GM23338 (cell line): ENCODE measurements around the gene MRPS5. TPM values are rescaled to one million over a fixed set of nuclear protein-coding genes. Genes with fewer than 3 reads are reported as not detected.

Source experiments
- ATAC-seq: fragments of 200-7000 bp; cut with Tn5 transposase; 3 replicates; pipeline ENCODE4 v1.9.1; 2020
- DNase-seq: peaks from one replicate; pipeline ENCODE4 v3.0.0-alpha.2; 2015; ENCODE audit warnings: low spot score
- H2AFZ ChIP-seq: fragments of 200-600 bp; sonication (generic); 2 replicates; pipeline ENCODE4 v1.8.0; 2016; ENCODE audit warnings: antibody characterized with exemption, mild to moderate bottlenecking, moderate library complexity
- H3F3A ChIP-seq: fragments of 200-600 bp; sonication (generic); replicated peaks from 2 replicates; pipeline ENCODE4 v1.8.0; 2017; ENCODE audit warnings: antibody characterized with exemption, mixed run types, low read depth
- H3K27ac ChIP-seq: fragments of 200-600 bp; sonication (generic); 2 replicates; pipeline ENCODE4 v1.6.1; 2016; ENCODE audit warnings: low read depth
- H3K27me3 ChIP-seq: fragments of 200-600 bp; sonication (generic); 2 replicates; pipeline ENCODE4 v1.8.0; 2016; ENCODE audit warnings: mild to moderate bottlenecking, mixed run types, moderate library complexity; ENCODE audit not compliant: insufficient read depth
- H3K36me3 ChIP-seq: fragments of 200-600 bp; sonication (generic); 2 replicates; pipeline ENCODE4 v1.8.0; 2016; ENCODE audit warnings: mild to moderate bottlenecking; ENCODE audit not compliant: insufficient read depth
- H3K4me1 ChIP-seq: fragments of 200-600 bp; sonication (generic); 2 replicates; pipeline ENCODE4 v1.8.0; 2016; ENCODE audit warnings: mild to moderate bottlenecking, moderate library complexity; ENCODE audit not compliant: insufficient read depth
- H3K4me2 ChIP-seq: fragments of 200-600 bp; sonication (generic); 2 replicates; pipeline ENCODE4 v1.7.1; 2017; ENCODE audit warnings: mixed run types
- H3K4me3 ChIP-seq: fragments of 200-600 bp; sonication (generic); 2 replicates; pipeline ENCODE4 v1.6.1; 2016; ENCODE audit warnings: mixed run types
- H3K79me2 ChIP-seq: fragments of 200-600 bp; sonication (generic); replicated peaks from 2 replicates; pipeline ENCODE4 v1.8.0; 2017; ENCODE audit warnings: mild to moderate bottlenecking; ENCODE audit not compliant: insufficient read depth
- H3K9me2 ChIP-seq: fragments of 200-600 bp; sonication (generic); 2 replicates; pipeline ENCODE4 v1.8.0; 2017; ENCODE audit not compliant: insufficient read depth
- H4K20me1 ChIP-seq: fragments of 200-600 bp; sonication (generic); replicated peaks from 2 replicates; pipeline ENCODE4 v1.8.0; 2017; ENCODE audit warnings: mild to moderate bottlenecking; ENCODE audit not compliant: insufficient read depth
- H3K27ac Mint-ChIP-seq: 2 replicates; pipeline ENCODE4 v1.8.0; 2020; ENCODE audit warnings: inconsistent platforms, mild to moderate bottlenecking, moderate library complexity, mixed read lengths
- H3K27me3 Mint-ChIP-seq: 3 replicates; pipeline ENCODE4 v1.8.0; 2022; ENCODE audit warnings: low read depth, mild to moderate bottlenecking, moderate library complexity, mixed read lengths, inconsistent platforms; ENCODE audit not compliant: insufficient read depth, poor library complexity
- H3K36me3 Mint-ChIP-seq: 3 replicates; pipeline ENCODE4 v1.8.0; 2021; ENCODE audit warnings: low read depth, mild to moderate bottlenecking, inconsistent platforms, moderate library complexity, mixed read lengths
- H3K4me1 Mint-ChIP-seq: 3 replicates; pipeline ENCODE4 v1.8.0; 2020; ENCODE audit warnings: mild to moderate bottlenecking, inconsistent platforms, mixed read lengths
- H3K4me3 Mint-ChIP-seq: 3 replicates; pipeline ENCODE4 v1.8.0; 2021; ENCODE audit warnings: moderate library complexity, mild to moderate bottlenecking, inconsistent platforms, mixed read lengths
- H3K9me3 Mint-ChIP-seq: 3 replicates; pipeline ENCODE4 v1.8.0; 2020; ENCODE audit warnings: moderate library complexity, mild to moderate bottlenecking, inconsistent platforms, mixed read lengths
- EZH2 ChIP-seq: fragments of 200-600 bp; sonication (generic); IDR thresholded peaks from one replicate; pipeline ENCODE4 v1.8.0; 2017; ENCODE audit warnings: antibody characterized with exemption, mild to moderate bottlenecking, low read depth; ENCODE audit not compliant: unreplicated experiment
- EZH2phosphoT487 ChIP-seq: fragments of 200-600 bp; sonication (generic); IDR thresholded peaks from one replicate; pipeline ENCODE4 v1.8.1; 2018; ENCODE audit warnings: antibody characterized with exemption; ENCODE audit not compliant: unreplicated experiment
- JUNB ChIP-seq: IDR thresholded peaks from one replicate; pipeline ENCODE4 v1.6.1; 2016; ENCODE audit warnings: antibody characterized with exemption; ENCODE audit not compliant: unreplicated experiment
- NANOG ChIP-seq: IDR thresholded peaks from 2 replicates; pipeline ENCODE4 v1.6.1; 2016; ENCODE audit warnings: antibody characterized with exemption, borderline replicate concordance
- POLR2AphosphoS5 ChIP-seq: IDR thresholded peaks from 2 replicates; pipeline ENCODE4 v1.6.1; 2016; ENCODE audit warnings: antibody characterized with exemption, low read depth
- STAT1 ChIP-seq: IDR thresholded peaks from one replicate; pipeline ENCODE4 v1.6.1; 2016; ENCODE audit warnings: antibody characterized with exemption; ENCODE audit not compliant: unreplicated experiment
- ZNF114 ChIP-seq: fragments of 250-450 bp; sonication (Bioruptor Pico); IDR thresholded peaks from 2 replicates; pipeline ENCODE4 v1.5.0; 2020; ENCODE audit warnings: mild to moderate bottlenecking, moderate library complexity
- ZNF331 ChIP-seq: fragments of 250-450 bp; sonication (Bioruptor Pico); IDR thresholded peaks from 2 replicates; pipeline ENCODE4 v1.5.0; 2020; ENCODE audit warnings: low read depth, mild to moderate bottlenecking, moderate library complexity
- polyA plus RNA-seq: library from polyadenylated mRNA; unstranded; fragments of >200 nt; fragmentation: Nextera tagmentation; extraction: Ambion mirVana; gene quantifications from 2 replicates; pipeline ENCODE4 v1.2.1, GENCODE V29; 2016
- total RNA-seq: library from RNA; depleted of rRNA; stranded (reverse); fragments of >200 nt; shearing (Covaris generic); gene quantifications from 2 replicates; pipeline ENCODE4 v1.2.3, GENCODE V29; 2014
- TF ChIP-seq, protein P1 (sequence below), 2 experiments: fragments of 200-600 bp in 1 of 2; sonication (generic) in 1 of 2; conservative IDR thresholded peaks; 2 replicates each; pipeline versions ENCODE4 v1.5.1 to v1.6.1; 2016 to 2017; ENCODE audit warnings: antibody characterized with exemption in 2 of 2, low read depth in 2 of 2, mild to moderate bottlenecking in 2 of 2, moderate library complexity in 1 of 2
- TF ChIP-seq, protein P2 (sequence below): IDR thresholded peaks from one replicate; pipeline ENCODE4 v1.6.1; 2018; ENCODE audit warnings: antibody characterized with exemption; ENCODE audit not compliant: unreplicated experiment
- TF ChIP-seq, protein P3 (sequence below): IDR thresholded peaks from 2 replicates; pipeline ENCODE4 v1.6.1; 2016; ENCODE audit warnings: antibody characterized with exemption

The MRPS5 gene
- total and polyA plus RNA-seq, 2 experiments from 2014 or later: 51.9 to 79.0 TPM

DNA sequence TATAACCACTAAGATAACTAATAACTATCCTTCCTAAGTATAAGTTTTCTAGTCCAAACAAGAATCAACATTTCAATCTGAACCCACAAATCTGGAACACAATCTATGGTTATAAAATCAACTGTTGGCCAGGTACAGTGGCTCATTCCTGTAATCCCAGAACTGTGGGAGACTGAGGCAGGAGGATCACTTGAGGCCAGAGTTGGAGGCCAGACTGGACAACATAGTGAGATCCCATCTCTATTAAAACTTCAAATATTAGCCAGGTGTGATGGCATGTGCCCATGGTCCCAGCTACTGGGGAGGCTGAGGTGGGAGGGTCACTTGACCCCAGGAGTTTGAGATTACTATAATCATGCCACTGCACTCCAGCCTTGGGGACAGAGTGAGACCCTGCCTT, 11.2 kb downstream of the MRPS5 start (continued):
- TF ChIP-seq, protein P1, sequence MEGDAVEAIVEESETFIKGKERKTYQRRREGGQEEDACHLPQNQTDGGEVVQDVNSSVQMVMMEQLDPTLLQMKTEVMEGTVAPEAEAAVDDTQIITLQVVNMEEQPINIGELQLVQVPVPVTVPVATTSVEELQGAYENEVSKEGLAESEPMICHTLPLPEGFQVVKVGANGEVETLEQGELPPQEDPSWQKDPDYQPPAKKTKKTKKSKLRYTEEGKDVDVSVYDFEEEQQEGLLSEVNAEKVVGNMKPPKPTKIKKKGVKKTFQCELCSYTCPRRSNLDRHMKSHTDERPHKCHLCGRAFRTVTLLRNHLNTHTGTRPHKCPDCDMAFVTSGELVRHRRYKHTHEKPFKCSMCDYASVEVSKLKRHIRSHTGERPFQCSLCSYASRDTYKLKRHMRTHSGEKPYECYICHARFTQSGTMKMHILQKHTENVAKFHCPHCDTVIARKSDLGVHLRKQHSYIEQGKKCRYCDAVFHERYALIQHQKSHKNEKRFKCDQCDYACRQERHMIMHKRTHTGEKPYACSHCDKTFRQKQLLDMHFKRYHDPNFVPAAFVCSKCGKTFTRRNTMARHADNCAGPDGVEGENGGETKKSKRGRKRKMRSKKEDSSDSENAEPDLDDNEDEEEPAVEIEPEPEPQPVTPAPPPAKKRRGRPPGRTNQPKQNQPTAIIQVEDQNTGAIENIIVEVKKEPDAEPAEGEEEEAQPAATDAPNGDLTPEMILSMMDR (conservative IDR thresholded peaks at IDR 0.05; ENCODE audit: low read depth in 2 of 2): no peak
- TF ChIP-seq, protein P2, sequence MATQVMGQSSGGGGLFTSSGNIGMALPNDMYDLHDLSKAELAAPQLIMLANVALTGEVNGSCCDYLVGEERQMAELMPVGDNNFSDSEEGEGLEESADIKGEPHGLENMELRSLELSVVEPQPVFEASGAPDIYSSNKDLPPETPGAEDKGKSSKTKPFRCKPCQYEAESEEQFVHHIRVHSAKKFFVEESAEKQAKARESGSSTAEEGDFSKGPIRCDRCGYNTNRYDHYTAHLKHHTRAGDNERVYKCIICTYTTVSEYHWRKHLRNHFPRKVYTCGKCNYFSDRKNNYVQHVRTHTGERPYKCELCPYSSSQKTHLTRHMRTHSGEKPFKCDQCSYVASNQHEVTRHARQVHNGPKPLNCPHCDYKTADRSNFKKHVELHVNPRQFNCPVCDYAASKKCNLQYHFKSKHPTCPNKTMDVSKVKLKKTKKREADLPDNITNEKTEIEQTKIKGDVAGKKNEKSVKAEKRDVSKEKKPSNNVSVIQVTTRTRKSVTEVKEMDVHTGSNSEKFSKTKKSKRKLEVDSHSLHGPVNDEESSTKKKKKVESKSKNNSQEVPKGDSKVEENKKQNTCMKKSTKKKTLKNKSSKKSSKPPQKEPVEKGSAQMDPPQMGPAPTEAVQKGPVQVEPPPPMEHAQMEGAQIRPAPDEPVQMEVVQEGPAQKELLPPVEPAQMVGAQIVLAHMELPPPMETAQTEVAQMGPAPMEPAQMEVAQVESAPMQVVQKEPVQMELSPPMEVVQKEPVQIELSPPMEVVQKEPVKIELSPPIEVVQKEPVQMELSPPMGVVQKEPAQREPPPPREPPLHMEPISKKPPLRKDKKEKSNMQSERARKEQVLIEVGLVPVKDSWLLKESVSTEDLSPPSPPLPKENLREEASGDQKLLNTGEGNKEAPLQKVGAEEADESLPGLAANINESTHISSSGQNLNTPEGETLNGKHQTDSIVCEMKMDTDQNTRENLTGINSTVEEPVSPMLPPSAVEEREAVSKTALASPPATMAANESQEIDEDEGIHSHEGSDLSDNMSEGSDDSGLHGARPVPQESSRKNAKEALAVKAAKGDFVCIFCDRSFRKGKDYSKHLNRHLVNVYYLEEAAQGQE: no peak
- TF ChIP-seq POLR2AphosphoS5: no peak

DNA sequence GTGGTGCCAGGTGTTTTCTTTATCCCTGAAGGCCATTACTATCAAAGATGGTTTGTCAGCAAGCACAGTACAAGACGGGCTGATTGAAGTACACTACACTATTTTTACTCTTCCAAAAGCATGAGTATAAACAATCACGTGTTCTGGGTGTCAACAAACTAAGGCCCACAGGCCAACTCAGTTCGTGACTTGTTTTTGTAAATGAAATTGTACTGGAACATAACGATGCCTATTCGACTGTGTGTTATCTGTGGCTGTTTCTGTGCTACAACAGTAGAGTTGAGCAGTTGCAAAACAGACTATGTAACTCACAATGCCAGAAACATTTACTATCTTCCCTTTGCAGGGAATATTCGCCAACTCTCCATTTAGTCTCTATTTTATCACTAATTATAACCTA, 12.3 kb downstream of the MRPS5 start:
- no peaks in the 10 kb centered on the region for H3K9me2 ChIP-seq
- no peak overlapping the region for H3K27ac ChIP-seq
- no peak overlapping the region for H3K4me3 ChIP-seq
- peaks cover 65% of the 10 kb centered on the region for H3K36me3 ChIP-seq
- H3K27me3 ChIP-seq: no peaks in the 10 kb centered on the region
- TF ChIP-seq STAT1: no peak
- ATAC-seq (no peak), DNase-seq (no peak)
- H3K4me1 Mint-ChIP-seq: no peaks in the 10 kb centered on the region
- H3K79me2 ChIP-seq: peaks cover 9% of the 10 kb centered on the region; the same call in 1 of the 2 replicates
- H3K9me3 Mint-ChIP-seq: no peaks in the 10 kb centered on the region
- H3K4me3 Mint-ChIP-seq: no peak overlapping the region
- no peaks in the 10 kb centered on the region for H3F3A ChIP-seq
- peaks cover 5% of the 10 kb centered on the region for H3K27me3 Mint-ChIP-seq
- H3K4me1 ChIP-seq: no peaks in the 10 kb centered on the region
- no peak overlapping the region for H3K4me2 ChIP-seq
- peaks cover 73% of the 10 kb centered on the region for H3K36me3 Mint-ChIP-seq
- H2AFZ ChIP-seq: no peak overlapping the region
- peaks cover 12% of the 10 kb centered on the region for H4K20me1 ChIP-seq
- H3K27ac Mint-ChIP-seq: no peak overlapping the region

DNA sequence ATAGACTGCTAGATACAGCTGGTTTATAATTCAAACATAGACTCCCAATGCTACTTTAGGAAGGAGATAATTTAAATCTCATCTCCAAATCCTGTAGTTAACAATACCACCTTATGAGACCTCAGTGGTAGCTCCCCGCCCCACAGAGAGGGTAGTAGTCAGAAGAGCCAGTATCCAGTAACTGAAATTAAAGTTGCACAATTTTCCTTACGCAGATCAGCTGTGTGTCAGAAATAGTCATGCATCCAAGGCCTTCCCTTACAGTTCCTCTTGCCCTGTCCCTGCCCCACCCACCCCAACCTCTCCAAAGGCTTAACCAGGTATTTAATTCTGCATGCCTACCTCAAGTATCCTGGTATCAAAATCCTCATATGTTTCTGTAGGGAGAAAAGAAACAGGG, 15.5 kb downstream of the MRPS5 start:
- H3K4me1 ChIP-seq: no peaks in the 10 kb centered on the region
- no peaks in the 10 kb centered on the region for H3F3A ChIP-seq
- Mint-ChIP-seq H3K4me3 (no peak overlapping the region), H3K36me3 (peaks cover 81% of the 10 kb centered on the region), H3K9me3 (no peaks in the 10 kb centered on the region), H3K27me3 (peaks cover 5% of the 10 kb centered on the region), H3K4me1 (no peaks in the 10 kb centered on the region), H3K27ac (no peak overlapping the region)
- DNase-seq (no peak), ATAC-seq (no peak)
- peaks cover 6% of the 10 kb centered on the region for H4K20me1 ChIP-seq
- H3K4me2 ChIP-seq: no peak overlapping the region
- H2AFZ ChIP-seq: no peak overlapping the region
- H3K79me2 ChIP-seq: 0 out of 2 replicates have a peak, but pooled peaks cover 4% of the 10 kb centered on the region
- H3K4me3 ChIP-seq: no peak overlapping the region
- H3K9me2 ChIP-seq: no peaks in the 10 kb centered on the region
- H3K27ac ChIP-seq: no peak overlapping the region
- H3K36me3 ChIP-seq: peaks cover 71% of the 10 kb centered on the region
- H3K27me3 ChIP-seq: no peaks in the 10 kb centered on the region
- TF ChIP-seq EZH2 (no peak), ZNF331 (CRISPR knock-in tag) (no peak), EZH2phosphoT487 (no peak), JUNB (no peak), ZNF114 (no peak), NANOG (no peak), STAT1 (no peak)
- TF ChIP-seq, protein P1 (conservative IDR thresholded peaks at IDR 0.05; ENCODE audit: low read depth in 2 of 2): no peak
- TF ChIP-seq, protein P2: no peak
- TF ChIP-seq, protein P3, sequence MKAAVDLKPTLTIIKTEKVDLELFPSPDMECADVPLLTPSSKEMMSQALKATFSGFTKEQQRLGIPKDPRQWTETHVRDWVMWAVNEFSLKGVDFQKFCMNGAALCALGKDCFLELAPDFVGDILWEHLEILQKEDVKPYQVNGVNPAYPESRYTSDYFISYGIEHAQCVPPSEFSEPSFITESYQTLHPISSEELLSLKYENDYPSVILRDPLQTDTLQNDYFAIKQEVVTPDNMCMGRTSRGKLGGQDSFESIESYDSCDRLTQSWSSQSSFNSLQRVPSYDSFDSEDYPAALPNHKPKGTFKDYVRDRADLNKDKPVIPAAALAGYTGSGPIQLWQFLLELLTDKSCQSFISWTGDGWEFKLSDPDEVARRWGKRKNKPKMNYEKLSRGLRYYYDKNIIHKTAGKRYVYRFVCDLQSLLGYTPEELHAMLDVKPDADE: no peak
